ENCODE data around the gene TMEM232. TPM values are rescaled to one million over a fixed set of nuclear protein-coding genes. Genes with fewer than 3 reads are reported as not detected.

The TMEM232 gene
- total RNA-seq, 4 donors from 2014 or later: 1.3 to 19.3 (median 7.1) TPM; not detected in 1

DNA sequence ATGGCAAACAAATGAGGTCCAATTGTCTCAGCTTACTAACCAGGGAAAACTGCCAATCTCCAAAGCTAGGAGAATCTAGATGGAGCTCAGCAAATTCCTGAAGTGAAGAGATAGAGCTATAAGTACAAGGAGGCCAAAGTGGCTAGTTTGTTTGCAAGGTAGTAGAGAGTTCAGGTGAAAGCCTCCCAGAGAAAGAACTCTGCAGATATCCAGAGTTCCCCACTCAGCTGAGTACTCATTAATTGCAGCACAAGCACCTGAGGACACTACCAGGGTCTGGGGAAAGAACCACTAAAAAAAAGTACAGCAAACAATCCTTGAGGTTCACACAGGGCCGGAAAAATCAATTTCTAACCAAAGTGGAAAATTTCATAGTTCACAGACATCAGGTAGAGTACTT lies 250.9 kb downstream of the TMEM232 start:
- no peak for TF ChIP-seq POLR2A (IDR thresholded peaks at IDR 0.05)
- TF ChIP-seq, protein P1, sequence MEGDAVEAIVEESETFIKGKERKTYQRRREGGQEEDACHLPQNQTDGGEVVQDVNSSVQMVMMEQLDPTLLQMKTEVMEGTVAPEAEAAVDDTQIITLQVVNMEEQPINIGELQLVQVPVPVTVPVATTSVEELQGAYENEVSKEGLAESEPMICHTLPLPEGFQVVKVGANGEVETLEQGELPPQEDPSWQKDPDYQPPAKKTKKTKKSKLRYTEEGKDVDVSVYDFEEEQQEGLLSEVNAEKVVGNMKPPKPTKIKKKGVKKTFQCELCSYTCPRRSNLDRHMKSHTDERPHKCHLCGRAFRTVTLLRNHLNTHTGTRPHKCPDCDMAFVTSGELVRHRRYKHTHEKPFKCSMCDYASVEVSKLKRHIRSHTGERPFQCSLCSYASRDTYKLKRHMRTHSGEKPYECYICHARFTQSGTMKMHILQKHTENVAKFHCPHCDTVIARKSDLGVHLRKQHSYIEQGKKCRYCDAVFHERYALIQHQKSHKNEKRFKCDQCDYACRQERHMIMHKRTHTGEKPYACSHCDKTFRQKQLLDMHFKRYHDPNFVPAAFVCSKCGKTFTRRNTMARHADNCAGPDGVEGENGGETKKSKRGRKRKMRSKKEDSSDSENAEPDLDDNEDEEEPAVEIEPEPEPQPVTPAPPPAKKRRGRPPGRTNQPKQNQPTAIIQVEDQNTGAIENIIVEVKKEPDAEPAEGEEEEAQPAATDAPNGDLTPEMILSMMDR (IDR thresholded peaks at IDR 0.05): no peak
- Histone ChIP-seq H3K4me1 (no peaks in the 10 kb centered on the region), H3K9me3 (peaks cover 0 to 7% of the 10 kb centered on the region in 2 donors), H3K36me3 (no peaks in the 10 kb centered on the region), H3K27me3 (no peaks in the 10 kb centered on the region), H3K4me3 (no peak overlapping the region), H3K27ac (no peak overlapping the region)
- no peak for DNase-seq
- intact Hi-C loops (cut with DNase I; ENCODE audit: low total_unique reads): no loop called here

- intact Hi-C loops (cut with DNase I; ENCODE audit: low total_unique reads): no loop called here
- H3K9me3 ChIP-seq: peaks cover 0 to 8% of the 10 kb centered on the region in 2 donors
Measured at GRCh38 chr5:110469486-110469885, 257.0 kb downstream of the TMEM232 start.

DNA sequence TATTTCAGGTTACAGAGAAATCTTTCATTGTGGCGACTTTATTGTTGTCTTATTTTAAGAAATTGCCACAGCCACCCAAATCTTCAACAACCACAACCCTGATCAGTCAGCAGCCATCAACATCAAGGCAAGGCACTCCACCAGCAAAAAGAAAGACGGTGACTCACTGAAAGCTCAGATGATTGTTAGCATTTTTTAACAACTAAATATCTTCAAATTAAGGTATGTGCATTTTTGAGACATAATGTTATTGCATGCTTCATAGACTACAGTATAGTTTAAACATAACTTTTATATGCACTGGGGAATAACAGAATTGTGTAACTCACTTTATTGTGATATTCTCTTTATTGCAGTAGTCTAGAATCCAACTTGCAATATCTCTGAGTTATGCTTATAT lies 263.4 kb downstream of the TMEM232 start:
- TF ChIP-seq, protein P1 (IDR thresholded peaks at IDR 0.05): no peak
- no peak for TF ChIP-seq POLR2A (IDR thresholded peaks at IDR 0.05)
- Histone ChIP-seq H3K4me3 (no peak overlapping the region), H3K4me1 (no peaks in the 10 kb centered on the region), H3K36me3 (no peaks in the 10 kb centered on the region), H3K9me3 (no peaks in the 10 kb centered on the region), H3K27me3 (no peaks in the 10 kb centered on the region), H3K27ac (no peak overlapping the region)
- no peak for DNase-seq
- intact Hi-C loops (cut with DNase I; ENCODE audit: low total_unique reads): no loop called here

More at GRCh38 chr5:110469486-110469885, 257.0 kb downstream of the TMEM232 start:
- Histone ChIP-seq H3K27me3 (no peaks in the 10 kb centered on the region), H3K27ac (no peak overlapping the region), H3K4me1 (no peaks in the 10 kb centered on the region), H3K36me3 (no peaks in the 10 kb centered on the region), H3K4me3 (no peak overlapping the region)
- no peak for TF ChIP-seq POLR2A (IDR thresholded peaks at IDR 0.05)
- DNase-seq: no peak

DNA sequence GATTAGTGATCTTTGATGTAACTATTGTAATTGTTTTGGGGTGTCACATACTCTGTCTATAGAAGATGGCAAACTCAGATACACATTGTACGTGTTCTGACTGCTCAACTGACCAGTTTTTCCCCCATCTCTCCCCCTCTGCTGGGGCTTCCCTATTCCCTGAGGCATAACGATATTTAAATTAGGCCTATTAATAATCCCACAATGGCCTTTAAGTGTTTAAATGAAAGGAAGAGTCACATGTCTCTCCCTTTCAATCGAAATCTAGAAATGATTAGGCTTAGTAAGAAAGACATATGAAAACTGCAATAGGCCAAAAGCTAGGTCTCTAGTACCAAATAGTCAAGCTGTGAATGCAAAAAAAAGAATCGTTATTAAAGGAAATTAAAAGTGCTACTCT lies 265.6 kb downstream of the TMEM232 start:
- no peaks in the 10 kb centered on the region for H3K4me1 ChIP-seq
- DNase-seq: no peak
- no peaks in the 10 kb centered on the region for H3K27me3 ChIP-seq
- intact Hi-C loops (cut with DNase I; ENCODE audit: low total_unique reads): no loop called here
- no peaks in the 10 kb centered on the region for H3K36me3 ChIP-seq
- no peak for TF ChIP-seq POLR2A (IDR thresholded peaks at IDR 0.05)
- TF ChIP-seq, protein P1 (IDR thresholded peaks at IDR 0.05): no peak
- no peaks in the 10 kb centered on the region for H3K9me3 ChIP-seq
- no peak overlapping the region for H3K27ac ChIP-seq
- no peak overlapping the region for H3K4me3 ChIP-seq

- DNase-seq: no peak
- TF ChIP-seq POLR2A (IDR thresholded peaks at IDR 0.05): no peak
- TF ChIP-seq, protein P1 (IDR thresholded peaks at IDR 0.05): no peak
- H3K4me1 ChIP-seq: no peaks in the 10 kb centered on the region
- intact Hi-C loops (cut with DNase I; ENCODE audit: low total_unique reads): no loop called here
- H3K4me3 ChIP-seq: no peak overlapping the region
- no peak overlapping the region for H3K27ac ChIP-seq
- no peaks in the 10 kb centered on the region for H3K36me3 ChIP-seq
- H3K9me3 ChIP-seq: no peaks in the 10 kb centered on the region
- no peaks in the 10 kb centered on the region for H3K27me3 ChIP-seq
Measured at GRCh38 chr5:110458313-110458712, 268.2 kb downstream of the TMEM232 start.

- intact Hi-C loops (cut with DNase I; ENCODE audit: low total_unique reads): no loop called here
- no peak for DNase-seq
Measured at GRCh38 chr5:110442856-110443255, 283.6 kb downstream of the TMEM232 start.

More at GRCh38 chr5:110442856-110443255, 283.6 kb downstream of the TMEM232 start:
- Histone ChIP-seq H3K9me3 (no peaks in the 10 kb centered on the region), H3K27me3 (no peaks in the 10 kb centered on the region), H3K36me3 (no peaks in the 10 kb centered on the region), H3K4me3 (no peak overlapping the region), H3K27ac (no peak overlapping the region), H3K4me1 (no peaks in the 10 kb centered on the region)
- no peak for TF ChIP-seq POLR2A (IDR thresholded peaks at IDR 0.05)
- TF ChIP-seq, protein P1 (IDR thresholded peaks at IDR 0.05): no peak
